Effector CD4-positive, alpha-beta T cell (primary cell): ENCODE results near the gene PRDM16.

Experiments used
- DNase-seq: peaks from one replicate; pipeline ENCODE4 v3.0.0-alpha.2; 2020

The PRDM16 gene

DNA sequence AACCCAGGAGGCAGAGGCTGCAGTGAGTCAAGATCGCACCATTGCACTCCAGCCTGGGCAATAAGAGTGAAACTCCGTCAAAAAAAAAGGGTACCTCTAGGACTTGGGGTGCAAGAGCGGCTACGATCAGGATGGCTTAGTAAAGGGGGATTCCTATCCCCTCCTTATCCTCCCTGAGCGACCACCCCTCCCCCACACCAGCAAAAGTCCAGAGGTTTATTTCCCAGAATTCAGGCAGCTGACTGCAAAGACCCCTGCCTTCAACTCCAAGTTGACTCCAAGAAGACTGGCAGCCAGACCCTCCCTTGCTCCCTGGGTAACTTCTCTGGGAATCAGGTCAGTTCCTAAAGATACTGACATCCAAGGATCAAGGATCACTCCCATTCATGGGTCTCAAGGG lies 12.4 kb upstream of the PRDM16 start:
- no peak for DNase-seq

DNA sequence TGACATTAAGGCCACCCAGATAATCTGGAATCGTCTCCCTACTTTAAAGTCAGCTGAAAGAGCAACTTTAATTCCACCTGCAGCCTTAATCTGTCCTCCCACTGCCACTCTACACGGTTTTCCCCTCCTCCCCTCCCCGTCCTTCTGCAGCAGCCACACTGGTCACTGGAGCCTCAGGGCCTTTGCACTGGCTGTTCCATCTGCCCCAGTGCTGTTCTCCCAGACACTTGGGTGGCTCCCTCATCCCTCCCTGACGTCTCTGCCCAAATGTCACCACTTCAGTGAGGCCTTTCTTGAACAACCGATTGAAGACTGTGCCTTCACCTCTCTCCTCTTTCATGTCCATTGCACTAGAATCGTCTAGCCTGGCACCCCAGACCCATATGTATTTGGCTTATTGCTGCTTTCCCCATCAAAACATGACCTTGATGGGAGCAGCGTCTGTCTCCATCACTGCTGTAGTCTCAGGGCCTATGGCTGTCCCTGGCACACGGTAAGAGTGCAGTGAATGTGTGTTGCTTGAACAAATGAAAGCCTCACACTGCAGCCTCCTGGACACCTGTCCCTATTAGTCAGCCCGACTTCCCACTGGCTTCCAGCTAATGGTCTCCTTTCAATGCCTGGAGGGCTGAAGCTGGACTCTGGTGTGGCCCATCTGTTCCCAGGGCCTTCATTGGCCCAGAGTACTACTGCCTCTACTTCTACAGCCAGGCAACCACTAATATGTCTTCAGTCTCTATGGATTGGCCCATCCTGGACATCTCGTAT lies 10.6 kb upstream of the PRDM16 start:
- no peak for DNase-seq

DNA sequence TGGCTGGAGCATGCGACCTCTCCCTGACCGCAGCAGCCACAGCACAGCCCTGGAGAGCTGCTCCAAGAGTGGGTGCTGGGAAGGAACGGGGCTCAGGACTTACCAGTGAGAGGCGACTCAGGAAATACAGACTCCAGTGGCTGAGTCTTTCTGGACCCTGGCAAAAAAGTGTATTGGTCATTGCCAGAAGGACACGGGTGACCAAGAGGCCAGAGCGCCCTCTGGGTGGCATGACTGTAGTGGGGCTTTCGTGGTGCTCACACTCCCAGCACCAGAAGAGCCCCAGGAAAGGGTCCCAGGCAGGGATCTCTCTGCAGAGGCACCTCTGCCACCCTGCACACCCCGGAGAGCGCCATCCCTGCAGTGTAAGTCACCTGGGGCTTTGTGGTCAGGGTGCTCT lies 8.9 kb upstream of the PRDM16 start:
- no peak for DNase-seq

DNA sequence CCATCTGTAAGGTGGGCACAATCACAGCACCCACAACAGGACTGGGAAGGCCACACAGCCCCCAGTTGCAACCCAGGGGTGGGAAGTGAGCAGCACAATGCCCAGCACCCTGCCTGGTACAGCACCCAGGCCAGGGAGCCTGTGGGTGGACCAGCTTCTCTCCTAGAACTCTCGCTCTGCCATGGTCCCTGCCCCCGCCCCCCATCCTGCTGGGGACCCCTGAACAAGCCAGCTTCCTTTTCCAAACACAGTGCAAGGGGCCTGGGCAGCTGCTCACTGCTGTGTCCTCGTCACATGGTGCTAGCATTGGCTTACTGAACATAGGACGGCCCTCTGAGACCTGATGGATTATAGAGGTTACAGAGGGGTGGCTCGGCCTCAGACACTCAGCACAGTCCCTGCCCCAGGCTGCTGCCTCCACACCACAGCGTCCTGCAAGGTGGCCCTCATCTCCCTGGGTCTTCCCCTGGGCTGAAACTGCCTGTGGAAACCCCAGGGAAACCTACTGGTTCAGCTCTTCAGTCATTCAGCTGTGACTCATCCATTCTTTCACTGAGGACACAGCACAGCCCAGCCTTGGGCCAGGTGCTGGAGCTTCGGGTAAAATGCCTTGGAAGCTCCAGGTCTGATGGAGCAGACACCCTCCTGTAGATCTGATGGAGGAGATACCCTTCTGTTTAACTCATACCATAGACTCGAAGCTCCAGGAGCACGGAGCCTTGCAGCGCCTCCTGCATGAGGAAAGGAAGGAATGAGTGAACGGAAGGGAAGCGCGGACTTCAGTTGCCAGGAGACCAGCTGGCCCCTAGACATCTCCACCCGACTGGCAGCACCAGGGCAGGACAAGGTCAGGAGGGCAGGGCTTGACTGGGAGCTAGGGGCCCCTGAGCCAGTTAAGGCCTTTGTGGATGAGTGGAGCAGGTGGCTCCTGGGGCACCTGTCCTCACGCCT lies 8.1 kb upstream of the PRDM16 start:
- DNase-seq, result no peak

DNA sequence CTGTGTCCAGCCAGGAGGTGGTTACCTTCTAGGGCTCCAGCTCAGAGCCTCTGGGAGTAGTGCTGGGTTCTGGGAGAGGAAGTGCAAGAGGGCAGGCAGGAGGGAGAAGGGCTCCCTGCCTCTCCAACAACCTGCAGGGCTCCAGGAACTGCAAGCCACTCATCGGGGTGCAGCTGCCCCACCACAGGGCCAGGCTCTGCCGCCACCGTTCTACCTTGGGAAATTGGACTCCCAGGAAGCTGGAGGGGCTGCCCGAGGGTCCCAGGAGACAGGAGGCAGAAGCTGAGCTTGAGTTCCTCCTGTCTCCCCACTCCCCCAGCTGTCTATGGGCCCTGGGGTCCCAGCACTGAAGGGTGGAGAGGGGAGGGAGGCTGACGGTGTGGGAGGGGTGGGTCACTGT lies 7.4 kb upstream of the PRDM16 start:
- DNase-seq, result no peak

DNA sequence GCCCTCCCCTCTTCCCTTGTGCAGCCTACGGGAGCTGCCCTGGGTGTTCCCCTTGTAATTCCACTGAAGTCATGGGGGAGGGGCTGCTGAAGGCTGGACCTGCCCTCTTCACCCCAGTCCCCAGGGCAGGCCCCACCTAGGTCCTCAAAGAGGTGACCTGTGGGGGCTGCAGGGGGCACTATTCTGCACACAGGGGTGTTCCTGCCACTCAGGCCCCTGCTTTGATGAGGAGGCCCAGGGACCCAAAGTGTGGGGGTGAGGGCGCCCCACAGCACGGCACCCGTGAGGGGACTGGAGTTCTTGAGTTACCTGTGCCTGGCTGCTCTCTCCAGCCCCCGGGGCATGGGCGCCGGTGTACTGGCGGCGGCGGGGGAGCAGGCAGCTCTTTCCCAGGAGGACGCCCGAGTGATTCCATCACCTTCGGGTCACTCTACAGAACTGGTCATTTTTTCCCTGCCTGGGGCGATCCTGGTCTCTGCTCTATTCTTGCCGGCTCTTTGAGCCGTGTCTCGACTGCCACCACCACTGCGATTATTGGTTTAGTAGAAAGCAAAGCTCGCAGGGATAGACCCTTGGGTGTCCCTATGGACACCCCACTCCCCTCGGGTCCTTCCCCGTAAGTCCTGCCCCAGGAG lies 6.9 kb upstream of the PRDM16 start:
- DNase-seq, result no peak

DNA sequence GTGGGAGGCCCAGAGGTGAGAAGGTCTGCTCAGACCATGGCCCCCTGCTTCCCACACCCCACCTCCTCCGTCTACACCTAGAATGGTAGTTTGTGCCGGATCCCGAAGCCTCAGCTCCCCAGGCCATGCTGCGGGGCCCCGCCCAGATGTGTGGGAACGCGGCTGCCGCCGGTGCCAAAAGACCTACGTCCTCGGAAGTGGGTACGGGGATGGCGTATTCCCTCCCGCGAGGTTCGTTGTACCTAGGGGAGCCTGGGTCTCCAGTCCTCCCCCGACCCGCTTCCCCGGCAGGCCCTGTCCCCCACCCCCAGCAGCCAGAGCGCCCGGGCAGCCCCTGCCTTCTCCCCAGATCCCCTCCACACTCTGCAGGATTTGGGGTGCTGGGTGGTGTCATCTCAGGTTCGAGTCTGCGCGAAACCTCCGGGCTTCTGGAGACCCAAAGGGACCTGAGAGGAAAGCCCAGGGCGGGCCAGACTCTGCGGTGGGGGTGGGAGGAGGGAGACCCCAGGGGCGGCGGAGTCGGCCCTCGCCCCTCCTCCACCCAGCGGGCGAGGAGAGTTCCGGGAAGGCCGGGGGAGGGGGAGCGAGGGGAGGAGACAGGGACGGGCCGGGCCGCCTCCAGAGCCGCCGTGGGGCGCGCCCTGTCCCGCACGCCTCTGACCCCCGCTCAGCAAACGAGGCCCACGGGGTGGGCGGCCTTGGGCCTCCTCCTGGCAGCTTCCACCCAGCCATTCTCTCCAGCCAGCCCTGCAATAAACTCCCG lies 6.2 kb upstream of the PRDM16 start:
- DNase-seq, result no peak

DNA sequence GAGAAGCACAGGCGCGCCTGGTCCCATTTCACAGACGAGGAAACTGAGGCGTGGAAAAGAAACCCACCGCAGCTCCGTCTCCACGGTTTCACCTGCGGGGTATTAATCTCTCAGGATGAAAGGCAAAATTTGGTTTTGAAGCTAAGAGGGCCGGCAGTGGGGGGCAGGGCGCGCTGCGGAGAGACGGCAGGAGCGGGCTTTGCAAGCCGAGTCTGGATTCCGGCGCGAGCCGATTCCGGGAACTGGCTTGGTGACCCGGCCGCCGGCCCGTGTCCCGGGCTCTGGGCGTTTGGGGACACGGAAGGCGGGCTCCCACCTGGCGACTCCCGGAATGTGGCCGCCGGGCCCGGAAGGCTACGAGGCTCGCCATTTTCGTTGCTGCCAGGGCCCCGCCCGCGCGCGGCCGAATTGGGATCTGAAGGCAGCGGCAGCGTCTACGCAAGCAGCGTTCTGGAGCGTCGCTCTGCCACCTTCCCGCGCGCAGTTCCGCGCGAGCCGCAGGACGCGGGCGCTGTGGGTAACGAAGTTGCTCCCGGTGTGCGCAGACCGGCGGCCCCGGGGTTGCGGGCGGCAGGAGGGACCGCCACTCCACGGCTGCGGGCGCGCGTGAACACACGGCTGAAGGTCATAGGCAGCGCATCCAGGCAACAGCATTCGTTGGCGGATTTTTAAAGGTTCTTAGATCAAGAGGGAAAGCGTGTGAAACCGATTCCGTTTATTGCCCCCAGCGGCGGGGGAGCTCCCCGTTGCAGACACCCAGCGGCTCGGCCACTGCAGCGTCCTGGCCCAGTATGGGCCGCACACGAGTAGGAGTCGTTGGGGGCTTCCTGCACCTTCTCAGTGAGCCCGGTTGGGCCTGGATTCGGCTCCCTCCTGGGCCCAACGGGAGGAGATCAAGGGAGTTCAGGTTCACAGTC lies 5.4 kb upstream of the PRDM16 start:
- DNase-seq, result no peak

DNA sequence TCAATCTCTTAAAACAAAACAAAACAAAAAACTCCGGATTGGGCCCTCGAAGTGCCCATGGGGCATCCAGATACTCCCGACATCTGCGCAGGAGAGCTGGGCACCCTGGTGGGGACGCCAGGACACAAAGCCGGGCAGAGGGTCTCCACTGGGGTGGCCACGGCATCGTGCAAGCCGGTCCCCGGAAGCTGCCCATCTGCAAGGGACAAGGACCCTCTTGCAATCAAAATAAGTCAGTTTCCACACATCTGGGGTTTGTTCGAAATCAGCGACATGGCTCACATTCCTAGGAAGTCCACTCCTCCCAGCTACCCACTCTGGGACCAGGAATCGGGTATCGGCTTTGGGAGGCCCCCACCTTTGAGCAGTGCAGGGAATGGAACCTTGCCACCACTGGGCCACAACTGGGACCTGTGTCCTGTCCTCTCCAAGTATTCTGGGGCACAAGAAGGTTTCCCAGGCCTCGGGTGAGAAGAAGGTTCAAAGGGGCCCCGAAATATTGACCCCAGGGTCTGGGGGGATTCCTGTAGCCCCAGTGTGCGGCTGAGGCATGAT lies 4.6 kb upstream of the PRDM16 start:
- DNase-seq, result no peak

DNA sequence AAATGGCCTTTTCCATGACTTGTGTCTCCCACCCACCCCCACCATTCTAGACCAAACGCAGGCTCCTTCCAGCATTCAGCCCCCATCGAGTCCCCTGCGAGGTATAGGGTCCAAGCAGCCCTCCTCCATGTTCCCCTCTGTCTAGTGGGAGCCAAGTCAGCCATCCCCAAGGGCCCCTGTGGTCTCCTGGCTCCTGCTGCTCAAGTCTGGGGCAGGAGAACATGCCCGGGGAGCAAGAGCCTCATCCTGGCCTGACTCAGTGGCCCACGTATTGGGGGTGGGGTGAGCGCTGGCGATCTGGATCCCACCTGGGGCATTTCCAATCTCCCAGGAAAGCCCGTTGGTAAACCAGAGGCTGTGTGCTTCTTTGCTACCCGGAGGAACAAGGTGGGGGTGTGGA lies 4.1 kb upstream of the PRDM16 start:
- DNase-seq, result no peak

DNA sequence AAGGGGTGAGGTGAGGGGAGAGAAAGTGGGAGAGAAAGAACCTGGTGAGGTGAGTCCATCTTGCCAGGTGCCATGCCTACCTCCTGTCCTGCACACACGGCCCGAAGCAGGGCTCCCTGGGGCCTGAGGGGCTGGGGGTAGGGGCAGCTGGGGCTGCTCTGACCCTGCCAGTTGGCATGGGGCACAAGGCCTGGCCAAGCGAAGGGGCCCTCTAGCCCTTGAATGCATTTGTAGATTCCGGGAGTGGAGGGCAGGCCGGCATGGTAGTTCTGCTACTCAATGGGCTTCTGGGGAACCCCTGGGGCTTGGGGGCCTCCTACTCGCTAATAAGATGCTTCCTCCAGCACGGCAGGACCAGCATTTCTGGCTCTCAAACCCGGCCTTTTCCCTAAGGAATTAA lies 3.6 kb upstream of the PRDM16 start:
- DNase-seq, result no peak

DNA sequence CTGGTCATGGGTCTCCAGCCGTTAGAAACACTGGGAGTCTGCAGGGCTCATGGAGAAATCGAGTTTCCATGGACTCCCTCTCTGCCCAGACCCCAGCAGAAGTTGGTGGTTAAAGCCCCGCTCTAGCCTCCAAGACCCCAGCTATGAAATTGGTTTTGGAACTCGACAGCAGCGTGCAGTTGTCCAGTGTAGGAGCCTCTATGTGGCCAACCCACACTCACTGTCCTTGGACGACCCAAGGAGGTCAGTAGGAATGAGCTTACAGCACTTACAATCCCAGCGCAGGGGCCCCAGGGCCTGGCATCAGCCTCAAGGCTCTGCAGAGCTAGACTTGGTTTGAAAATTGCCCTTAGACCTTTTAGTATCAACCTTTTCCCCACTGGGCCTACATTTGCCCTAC lies 3.2 kb upstream of the PRDM16 start:
- DNase-seq, result no peak

DNA sequence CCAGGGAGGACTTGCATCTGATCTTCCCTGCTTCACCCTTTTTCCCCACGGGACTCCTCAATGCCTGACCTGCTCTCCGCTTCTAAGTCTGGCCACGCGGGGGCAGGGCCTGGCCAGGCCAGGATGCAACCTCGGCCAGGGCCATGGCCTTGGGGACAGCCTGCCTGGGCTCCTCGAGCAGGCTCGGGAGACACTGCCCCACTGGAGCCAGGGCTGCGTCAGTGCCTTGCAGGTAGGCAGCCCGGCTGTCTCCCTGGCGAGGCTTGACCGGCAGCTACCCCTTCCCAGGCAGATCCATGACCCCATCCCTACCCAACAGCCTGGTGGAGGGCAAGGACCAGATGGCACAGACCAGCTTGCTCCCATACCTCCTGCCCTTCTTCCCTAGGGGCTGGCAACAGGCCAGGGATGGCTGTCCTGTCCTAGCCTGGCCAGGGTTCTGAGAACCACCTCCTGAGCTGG lies 2.7 kb upstream of the PRDM16 start:
- no peak for DNase-seq

DNA sequence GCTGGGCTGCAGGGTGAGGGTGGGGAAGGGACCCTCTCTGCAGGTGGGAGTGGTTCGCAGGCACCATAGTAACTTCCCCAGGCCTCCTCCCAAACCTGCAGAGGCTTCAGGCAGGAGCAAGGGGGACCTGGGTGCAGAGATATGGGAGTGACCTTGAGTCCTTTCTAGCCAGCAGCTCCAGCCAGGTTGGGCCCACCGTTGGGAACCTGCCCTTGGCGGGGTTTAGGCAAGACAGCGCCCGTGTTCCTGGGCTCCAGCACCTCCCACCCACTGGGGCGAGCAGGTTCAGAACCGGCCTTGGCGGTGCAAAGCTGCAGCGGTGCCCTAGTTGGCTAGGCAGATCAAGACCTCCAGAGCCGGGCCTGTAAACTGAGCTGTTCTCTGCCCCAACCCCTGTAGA lies 2.2 kb upstream of the PRDM16 start:
- no peak for DNase-seq

DNA sequence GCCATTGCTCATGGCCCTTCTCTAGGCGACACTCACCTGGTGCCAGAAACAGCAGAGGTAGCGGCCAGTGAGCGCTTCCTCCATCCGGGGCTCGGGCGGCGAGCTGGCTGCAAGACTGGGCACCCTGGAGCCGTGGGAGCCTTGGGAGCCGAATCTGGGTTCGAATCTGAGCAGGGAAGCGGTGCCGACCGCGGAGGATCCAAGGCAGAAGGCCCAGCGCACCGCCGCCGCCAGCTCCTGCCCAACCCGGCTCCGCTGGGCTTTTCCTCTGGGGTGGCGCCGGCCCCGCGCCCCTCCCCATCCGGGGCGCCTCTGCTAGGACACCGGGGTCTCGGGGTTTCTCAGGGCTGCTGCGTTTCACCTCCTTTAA lies 1.7 kb upstream of the PRDM16 start:
- DNase-seq, result no peak

DNA sequence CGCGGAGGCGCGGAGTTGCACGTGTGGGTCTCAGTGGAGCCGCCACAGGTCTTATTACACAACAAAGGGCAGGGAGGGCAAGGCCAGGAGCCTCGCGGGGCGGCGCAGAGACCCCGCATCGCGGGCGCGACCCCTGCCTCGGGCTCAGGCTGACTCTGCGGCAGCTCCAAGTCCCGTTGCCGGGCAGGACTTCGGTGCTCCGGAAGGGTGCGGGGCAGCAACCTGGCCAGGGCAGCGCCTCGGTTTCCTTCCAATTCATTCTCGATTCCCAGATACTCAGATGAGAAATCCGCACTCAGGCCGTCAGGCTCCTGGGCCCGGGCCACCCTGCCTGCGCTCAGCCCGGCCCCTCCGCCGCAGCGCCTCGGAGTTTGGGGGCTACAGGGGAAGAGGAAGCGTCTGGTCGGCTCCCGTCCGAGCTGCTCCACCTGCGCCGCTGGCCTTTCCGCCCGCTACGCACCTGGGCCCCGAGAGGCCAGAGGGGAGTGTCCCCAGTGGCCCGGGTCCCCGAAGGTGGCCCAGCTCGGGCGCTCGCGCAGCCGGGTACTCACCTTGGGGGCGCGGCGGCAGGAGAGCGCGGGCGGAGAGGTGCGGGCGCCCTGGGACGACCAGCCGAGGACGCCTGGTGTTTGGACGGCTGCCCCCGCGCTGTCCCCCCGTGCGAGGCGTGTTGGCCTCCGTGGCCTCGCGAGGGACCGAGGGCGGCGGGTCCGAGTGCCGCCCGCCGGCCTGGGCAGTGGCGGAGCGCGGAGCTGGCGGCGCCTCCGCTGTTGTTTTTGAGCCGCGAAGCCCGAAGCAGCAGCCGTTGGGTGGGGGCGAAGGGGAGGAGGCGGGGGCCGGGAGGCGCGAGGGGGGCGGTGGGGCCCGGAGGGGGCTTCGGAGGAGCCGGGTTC lies 1.1 kb upstream of the PRDM16 start:
- DNase-seq, result no peak

DNA sequence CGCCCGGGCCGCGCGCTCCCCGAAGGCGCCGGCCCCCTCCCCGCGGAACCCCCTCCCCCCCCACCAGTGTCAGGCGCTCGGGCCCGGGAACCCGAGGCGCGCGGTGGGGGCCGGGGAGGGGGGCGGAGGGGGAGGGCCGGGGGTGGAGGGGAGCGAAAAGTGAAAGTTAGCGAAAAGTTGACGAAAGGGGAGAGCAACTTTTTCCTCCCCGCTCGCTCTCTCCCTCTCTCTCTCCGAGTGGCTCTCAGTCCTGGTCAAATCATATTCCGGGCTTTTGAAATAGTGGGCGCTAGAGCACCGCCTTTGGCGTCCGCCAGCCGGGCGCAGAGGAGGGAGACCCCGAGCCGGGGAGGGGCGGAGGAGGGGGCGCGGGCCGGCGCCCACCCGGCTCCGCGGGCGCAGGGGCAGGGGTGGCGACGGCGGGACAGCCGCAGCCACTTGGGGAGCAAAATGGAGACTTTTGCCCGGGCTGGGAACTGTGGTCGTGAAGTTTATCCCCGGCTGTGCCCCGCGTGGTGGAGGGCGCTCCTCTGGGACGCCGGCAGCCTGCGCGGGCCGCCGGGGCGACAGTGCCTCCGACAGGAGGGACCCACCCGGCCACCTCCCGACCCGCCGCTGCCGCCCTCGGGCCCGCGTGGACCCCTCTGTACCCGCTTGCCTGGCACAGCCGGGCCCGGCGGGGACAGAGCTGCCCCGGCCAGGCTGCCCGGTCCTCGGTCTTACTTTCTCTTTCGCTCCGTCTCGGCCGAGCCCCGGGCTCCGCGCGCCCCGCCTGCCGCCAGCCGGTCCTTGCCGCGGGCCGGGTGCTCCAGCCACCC lies 697 bp downstream of the PRDM16 start:
- DNase-seq, result no peak

DNA sequence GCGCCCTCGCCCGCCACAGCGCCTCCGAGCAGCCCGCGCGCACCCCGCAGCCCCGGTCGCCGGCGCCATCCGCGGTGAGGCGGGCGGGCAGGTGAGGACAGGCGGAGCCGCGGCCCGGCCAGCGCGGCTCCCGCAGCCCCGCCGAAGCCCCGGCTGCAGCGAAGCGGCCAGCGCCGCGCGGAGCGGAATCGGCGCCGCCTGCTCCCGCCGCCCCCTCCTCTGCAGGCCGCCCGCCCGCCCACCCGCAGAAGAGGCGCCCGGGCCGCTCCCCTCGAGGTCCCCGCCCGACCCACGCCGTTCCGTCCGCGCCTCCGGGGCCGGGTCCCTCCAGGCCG lies 1.3 kb downstream of the PRDM16 start:
- DNase-seq, result no peak
